Upper lobe of left lung (tissue), 6 donors: ENCODE results near the gene SLC25A26. TPM values are rescaled to one million over a fixed set of nuclear protein-coding genes. Genes with fewer than 3 reads are reported as not detected.

Source experiments
- ATAC-seq, 2 donors: fragments of 200-7000 bp; cut with Tn5 transposase; one replicate each; pipeline ENCODE4 v1.9.1; 2022; ENCODE audit warnings: mild to moderate bottlenecking in 2 of 2, moderate library complexity in 2 of 2; ENCODE audit not compliant: low FRiP score in 2 of 2
- DNase-seq, 2 donors: peaks; one replicate each; pipeline ENCODE4 v3.0.0-alpha.2; 2019 to 2020
- H3K27ac ChIP-seq, 4 donors: fragments of 200-600 bp; sonication (generic); one replicate each; pipeline ENCODE4 v1.5.1; 2016 to 2019
- H3K27me3 ChIP-seq, 4 donors: fragments of 200-600 bp; sonication (generic); one replicate each; pipeline ENCODE4 v1.5.1; 2017 to 2019
- H3K36me3 ChIP-seq, 4 donors: fragments of 200-600 bp; sonication (generic); one replicate each; pipeline ENCODE4 v1.5.1; 2016 to 2019
- H3K4me1 ChIP-seq, 4 donors: fragments of 200-600 bp; sonication (generic); one replicate each; pipeline ENCODE4 v1.5.1; 2018 to 2019
- H3K4me3 ChIP-seq, 4 donors: fragments of 200-600 bp; sonication (generic); one replicate each; pipeline ENCODE4 v1.5.1; 2017 to 2019; ENCODE audit warnings: mild to moderate bottlenecking in 2 of 4, moderate library complexity in 1 of 4
- H3K9me3 ChIP-seq, 4 donors: fragments of 200-600 bp; sonication (generic); one replicate each; pipeline ENCODE4 v1.5.1; 2018 to 2019
- EP300 ChIP-seq, 4 donors: sonication (generic); formaldehyde crosslinking; IDR thresholded peaks; one replicate each; pipeline ENCODE4 v1.5.1; 2017; ENCODE audit warnings: antibody characterized with exemption in 4 of 4, control low read depth in 2 of 4
- POLR2A ChIP-seq, 4 donors: fragments of 450-650 bp; IDR thresholded peaks; one replicate each; pipeline ENCODE4 v1.5.1; 2016 to 2017; ENCODE audit warnings: antibody characterized with exemption in 4 of 4, mild to moderate bottlenecking in 2 of 4
- POLR2AphosphoS5 ChIP-seq, 2 donors: sonication (generic); formaldehyde crosslinking; IDR thresholded peaks; one replicate each; pipeline ENCODE4 v1.5.1; 2017; ENCODE audit warnings: antibody characterized with exemption in 2 of 2
- WGBS, 2 donors: methylation state at CpG; one replicate each; pipeline ENCODE4 v1.1.5; 2017 to 2018; 5-methylcytosine and 5-hydroxymethylcytosine counted together
- total RNA-seq, 6 donors: library from RNA; depleted of rRNA in 4 of 6; stranded (reverse); fragments of >200 nt in 4 of 6; gene quantifications; one replicate each; pipeline versions ENCODE4 v1.1.0 to v1.2.1, GENCODE V29; 2016 to 2021
- TF ChIP-seq, protein P1 (sequence below), 6 experiments: fragments of 450-650 bp in 4 of 6; fragments of 200-600 bp in 2 of 6; sonication (generic) in 2 of 6; IDR thresholded peaks; one replicate each; pipeline ENCODE4 v1.5.1; 2016 to 2019; ENCODE audit warnings: antibody characterized with exemption in 6 of 6
- donor health status: DM: no; HTN: no; CAD: no; lungs with moderate emphysema.
- donor health status: DM: no; HTN: yes; CAD: no; lungs with severe emphysema.

The SLC25A26 gene
- total RNA-seq, 6 donors from 2014 or later, result 8.4 to 18.8 (median 17.0) TPM

DNA sequence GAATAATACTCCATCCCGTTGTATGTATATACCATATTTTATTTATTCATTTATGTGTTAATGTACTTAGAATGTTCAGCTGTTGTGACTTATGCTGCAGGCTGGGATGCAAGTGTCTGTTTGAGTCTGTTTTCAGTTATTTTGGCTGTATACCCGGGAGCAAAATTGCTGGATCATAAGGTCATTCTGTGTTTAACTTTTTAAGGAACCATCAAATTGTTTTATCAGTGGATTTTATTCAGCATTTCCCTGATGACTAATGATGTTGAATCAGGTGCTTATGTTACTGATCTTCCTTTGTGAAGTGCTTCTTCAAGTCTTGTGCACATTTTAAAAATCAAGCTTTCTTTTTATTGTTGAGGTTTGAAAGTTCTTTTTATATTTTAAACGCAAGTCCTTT, 118.1 kb downstream of the SLC25A26 start:
- WGBS, 2 donors, result 84 to 86% methylated on average over 3 of the region's 3 CpGs
- Histone ChIP-seq H3K4me1 (no peaks in the 10 kb centered on the region), H3K36me3 (no peaks in the 10 kb centered on the region), H3K4me3 (no peak overlapping the region), H3K9me3 (no peaks in the 10 kb centered on the region), H3K27me3 (no peaks in the 10 kb centered on the region), H3K27ac (no peak overlapping the region)
- TF ChIP-seq POLR2A (IDR thresholded peaks at IDR 0.05) (no peak), EP300 (IDR thresholded peaks at IDR 0.05) (no peak), POLR2AphosphoS5 (IDR thresholded peaks at IDR 0.05) (no peak)
- TF ChIP-seq, protein P1, sequence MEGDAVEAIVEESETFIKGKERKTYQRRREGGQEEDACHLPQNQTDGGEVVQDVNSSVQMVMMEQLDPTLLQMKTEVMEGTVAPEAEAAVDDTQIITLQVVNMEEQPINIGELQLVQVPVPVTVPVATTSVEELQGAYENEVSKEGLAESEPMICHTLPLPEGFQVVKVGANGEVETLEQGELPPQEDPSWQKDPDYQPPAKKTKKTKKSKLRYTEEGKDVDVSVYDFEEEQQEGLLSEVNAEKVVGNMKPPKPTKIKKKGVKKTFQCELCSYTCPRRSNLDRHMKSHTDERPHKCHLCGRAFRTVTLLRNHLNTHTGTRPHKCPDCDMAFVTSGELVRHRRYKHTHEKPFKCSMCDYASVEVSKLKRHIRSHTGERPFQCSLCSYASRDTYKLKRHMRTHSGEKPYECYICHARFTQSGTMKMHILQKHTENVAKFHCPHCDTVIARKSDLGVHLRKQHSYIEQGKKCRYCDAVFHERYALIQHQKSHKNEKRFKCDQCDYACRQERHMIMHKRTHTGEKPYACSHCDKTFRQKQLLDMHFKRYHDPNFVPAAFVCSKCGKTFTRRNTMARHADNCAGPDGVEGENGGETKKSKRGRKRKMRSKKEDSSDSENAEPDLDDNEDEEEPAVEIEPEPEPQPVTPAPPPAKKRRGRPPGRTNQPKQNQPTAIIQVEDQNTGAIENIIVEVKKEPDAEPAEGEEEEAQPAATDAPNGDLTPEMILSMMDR (IDR thresholded peaks at IDR 0.05), result no peak
- no peak for DNase-seq
- ATAC-seq, result no peak

DNA sequence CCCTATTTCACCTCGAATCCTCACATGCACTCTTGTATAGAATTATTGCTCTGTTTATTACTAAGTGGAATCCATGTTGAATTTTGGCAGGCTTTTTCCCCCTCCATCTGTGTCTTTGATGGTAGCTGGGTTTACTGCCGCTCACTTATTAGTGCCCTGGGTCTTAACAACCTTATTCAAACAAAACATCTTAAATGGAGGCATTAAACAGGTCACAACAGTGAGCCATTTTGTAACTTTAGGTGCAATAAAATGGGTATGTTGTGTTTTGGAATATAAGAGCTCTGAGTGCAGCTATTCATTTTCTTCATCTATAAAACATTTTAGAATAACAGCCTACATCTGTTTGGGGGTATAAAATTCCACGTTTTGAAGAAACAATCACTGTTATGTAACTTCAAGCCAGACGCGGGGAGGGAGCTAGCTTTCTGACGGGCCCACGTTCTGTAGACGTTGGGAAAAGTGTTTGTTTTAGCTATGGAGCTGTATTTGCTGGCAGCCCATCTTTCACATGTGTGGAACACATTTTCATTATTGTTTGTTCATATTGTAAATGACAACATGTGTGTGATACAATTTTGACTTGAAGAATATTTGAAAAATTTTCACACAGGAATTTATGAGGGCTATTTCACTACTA, 122.0 kb downstream of the SLC25A26 start:
- H3K27me3 ChIP-seq, result no peaks in the 10 kb centered on the region
- TF ChIP-seq, protein P1 (IDR thresholded peaks at IDR 0.05), result no peak
- no peak for TF ChIP-seq POLR2AphosphoS5 (IDR thresholded peaks at IDR 0.05)
- TF ChIP-seq POLR2A (IDR thresholded peaks at IDR 0.05), result no peak
- no peak for TF ChIP-seq EP300 (IDR thresholded peaks at IDR 0.05)
- H3K9me3 ChIP-seq, result no peaks in the 10 kb centered on the region
- H3K27ac ChIP-seq, result no peak overlapping the region
- DNase-seq, result no peak
- WGBS, 2 donors, result 83 to 85% methylated on average over 8 of the region's 8 CpGs
- no peaks in the 10 kb centered on the region for H3K36me3 ChIP-seq
- H3K4me3 ChIP-seq, result no peak overlapping the region
- ATAC-seq, result no peak
- no peaks in the 10 kb centered on the region for H3K4me1 ChIP-seq

DNA sequence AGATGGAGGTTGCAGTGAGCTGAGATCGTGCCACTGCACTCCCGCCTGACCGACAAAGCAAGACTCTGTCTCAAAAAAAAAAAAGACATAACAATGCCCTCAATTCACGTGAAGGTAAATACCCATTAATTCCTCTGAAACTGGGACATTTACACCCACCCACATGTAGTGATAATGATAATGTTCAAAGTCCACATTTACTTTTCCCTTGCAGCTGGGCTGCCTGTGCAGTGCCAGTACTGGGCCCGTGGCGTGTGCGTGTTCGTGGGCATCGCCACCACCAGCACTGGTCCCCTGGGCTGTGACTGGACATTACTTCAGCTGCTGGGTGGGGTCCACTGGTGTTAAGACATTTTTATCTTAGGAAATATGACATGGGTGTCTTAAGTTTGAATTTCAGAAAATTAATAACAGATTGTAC, 123.6 kb downstream of the SLC25A26 start:
- Histone ChIP-seq H3K4me1 (no peaks in the 10 kb centered on the region), H3K9me3 (no peaks in the 10 kb centered on the region), H3K27ac (no peak overlapping the region), H3K4me3 (no peak overlapping the region), H3K36me3 (no peaks in the 10 kb centered on the region), H3K27me3 (no peaks in the 10 kb centered on the region)
- DNase-seq (peak in 1 of 2 donors; percentile 47), ATAC-seq (peak in 1 of 2 donors; percentile 50)
- TF ChIP-seq EP300 (IDR thresholded peaks at IDR 0.05) (no peak), POLR2AphosphoS5 (IDR thresholded peaks at IDR 0.05) (no peak), POLR2A (IDR thresholded peaks at IDR 0.05) (no peak)
- TF ChIP-seq, protein P1 (IDR thresholded peaks at IDR 0.05), result no peak
- 96% methylated on average over 9 of the region's 9 CpGs for WGBS, 2 donors

DNA sequence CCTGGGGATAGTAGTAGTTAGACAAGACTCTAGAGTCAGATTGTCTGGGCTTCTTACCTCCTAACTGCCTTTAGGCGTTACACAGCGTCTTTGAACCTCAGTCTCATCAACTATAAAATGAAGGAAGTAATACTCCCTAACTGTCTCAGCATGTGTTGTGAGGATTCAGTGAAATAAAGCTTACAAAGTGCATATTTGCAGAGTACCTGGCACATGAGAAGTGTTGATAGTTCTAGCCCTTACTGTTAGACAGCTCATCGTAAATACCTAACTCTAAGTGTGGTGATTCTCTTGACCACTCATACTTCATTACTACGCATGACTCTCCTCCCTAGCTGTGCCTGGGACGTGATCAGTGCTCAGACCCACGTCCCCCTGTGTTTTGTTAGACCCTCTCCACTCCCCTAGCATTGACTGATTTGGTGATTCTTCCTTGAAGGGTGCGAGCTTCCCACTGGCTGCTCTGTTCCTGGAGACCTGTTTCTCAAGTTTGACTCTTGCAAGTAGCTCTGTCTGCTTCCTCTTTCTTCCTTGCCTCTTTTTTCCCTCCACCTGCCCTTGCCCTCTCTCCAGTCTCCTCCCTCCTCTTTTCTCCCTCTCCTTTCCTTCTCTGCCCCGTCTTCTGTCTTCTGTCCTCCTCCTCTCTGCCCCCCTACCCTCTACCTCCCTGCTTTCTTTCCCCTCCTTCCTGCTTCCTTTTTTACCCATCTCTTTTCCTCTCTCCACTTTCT, 124.2 kb downstream of the SLC25A26 start:
- Histone ChIP-seq H3K9me3 (no peaks in the 10 kb centered on the region), H3K4me1 (no peaks in the 10 kb centered on the region), H3K4me3 (no peak overlapping the region), H3K27ac (no peak overlapping the region), H3K36me3 (no peaks in the 10 kb centered on the region), H3K27me3 (no peaks in the 10 kb centered on the region)
- peak in 1 of 2 donors; percentile 47 for ATAC-seq
- no peak for DNase-seq
- TF ChIP-seq POLR2AphosphoS5 (IDR thresholded peaks at IDR 0.05) (no peak), EP300 (IDR thresholded peaks at IDR 0.05) (no peak), POLR2A (IDR thresholded peaks at IDR 0.05) (no peak)
- TF ChIP-seq, protein P1 (IDR thresholded peaks at IDR 0.05), result no peak
- WGBS, 2 donors, result 91% methylated on average over 8 of the region's 8 CpGs
